GM10266 (cell line): ENCODE data around the gene DDX24.

ENCODE experiments used
- DNase-seq: peaks from one replicate; pipeline ENCODE4 v3.0.0; 2012; ENCODE audit errors: extremely low spot score
- CTCF ChIP-seq: IDR thresholded peaks from 2 replicates; pipeline ENCODE4 v1.5.1; 2012; ENCODE audit warnings: mild to moderate bottlenecking, low read depth; ENCODE audit not compliant: control insufficient read depth, insufficient read depth; ENCODE audit errors: missing control alignments

The DDX24 gene

GRCh38 chr14:94080621-94081385, at the start of gene DDX24, which contains the start of gene IFI27L1:
TSS of gene DDX24 (minus strand) at chr14:94081202. CDS start at chr14:94079742, 1,460 bp downstream.
TSS of gene IFI27L1 (plus strand) at chr14:94081310. CDS start at chr14:94096938, 15,628 bp downstream.
- no peak for TF ChIP-seq CTCF
- peak; percentile 95 for DNase-seq

- no peak for DNase-seq
- TF ChIP-seq CTCF: no peak
Measured at GRCh38 chr14:94129758-94130414, 48.9 kb upstream of the DDX24 start.

- peak; percentile 14 for TF ChIP-seq CTCF
- DNase-seq: peak; percentile 89
Measured at GRCh38 chr14:94129111-94129757, 48.2 kb upstream of the DDX24 start, which contains the start of gene IFI27L2. TSS of gene IFI27L2 (minus strand) at chr14:94129604. CDS start at chr14:94129564, 40 bp downstream.

- DNase-seq: no peak
- TF ChIP-seq CTCF: no peak
Measured at GRCh38 chr14:94128216-94128839, 47.3 kb upstream of the DDX24 start.

- DNase-seq: no peak
- TF ChIP-seq CTCF: no peak
Measured at GRCh38 chr14:94127330-94127729, 46.3 kb upstream of the DDX24 start.

GRCh38 chr14:94126800-94127199, 45.8 kb upstream of the DDX24 start:
- DNase-seq: no peak
- no peak for TF ChIP-seq CTCF
